ENCODE results near the gene CCDC7.

- no peak for TF ChIP-seq EZH2phosphoT487 (IDR thresholded peaks at IDR 0.05; ENCODE audit: insufficient read depth, low read depth)
- no peak for TF ChIP-seq EZH2 (IDR thresholded peaks at IDR 0.05; ENCODE audit: insufficient read depth, poor library complexity, severe bottlenecking)
These were observed 325.3 kb downstream of the CCDC7 start for GRCh38 chr10:32771217-32771616.

Data from GM23248 (cell line).